GM10266 (cell line): ENCODE results near the gene PTK6.

Experiments used
- DNase-seq: peaks from one replicate; pipeline ENCODE4 v3.0.0; 2012; ENCODE audit errors: extremely low spot score
- TF ChIP-seq, protein P1 (sequence below): IDR thresholded peaks from 2 replicates; pipeline ENCODE4 v1.5.1; 2012; ENCODE audit warnings: mild to moderate bottlenecking, low read depth; ENCODE audit not compliant: control insufficient read depth, insufficient read depth; ENCODE audit errors: missing control alignments

The PTK6 gene

DNA sequence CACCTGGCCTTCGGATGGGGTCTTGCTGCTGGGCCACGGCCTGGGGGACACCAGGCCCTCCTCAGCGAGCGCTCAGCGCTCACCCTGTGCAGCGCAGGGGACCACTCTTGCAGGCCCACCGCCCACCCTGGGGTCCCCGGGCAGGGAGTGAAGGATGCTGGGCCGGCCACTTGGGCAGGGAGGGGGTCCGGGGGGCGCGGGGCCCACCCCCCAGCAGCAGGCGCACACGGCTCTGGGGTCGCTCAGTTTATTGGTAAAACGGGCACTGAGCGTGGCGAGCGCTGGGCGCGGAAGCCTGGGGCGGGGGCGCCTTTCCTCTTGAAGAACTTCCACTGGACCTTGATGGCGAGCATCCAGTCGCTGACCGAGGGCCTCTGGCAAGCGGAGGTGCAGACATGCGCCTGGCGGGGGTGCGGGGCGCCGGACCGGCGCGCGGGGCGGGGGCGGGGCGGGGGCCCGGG is 49.4 kb downstream of the PTK6 start:
- TF ChIP-seq, protein P1, sequence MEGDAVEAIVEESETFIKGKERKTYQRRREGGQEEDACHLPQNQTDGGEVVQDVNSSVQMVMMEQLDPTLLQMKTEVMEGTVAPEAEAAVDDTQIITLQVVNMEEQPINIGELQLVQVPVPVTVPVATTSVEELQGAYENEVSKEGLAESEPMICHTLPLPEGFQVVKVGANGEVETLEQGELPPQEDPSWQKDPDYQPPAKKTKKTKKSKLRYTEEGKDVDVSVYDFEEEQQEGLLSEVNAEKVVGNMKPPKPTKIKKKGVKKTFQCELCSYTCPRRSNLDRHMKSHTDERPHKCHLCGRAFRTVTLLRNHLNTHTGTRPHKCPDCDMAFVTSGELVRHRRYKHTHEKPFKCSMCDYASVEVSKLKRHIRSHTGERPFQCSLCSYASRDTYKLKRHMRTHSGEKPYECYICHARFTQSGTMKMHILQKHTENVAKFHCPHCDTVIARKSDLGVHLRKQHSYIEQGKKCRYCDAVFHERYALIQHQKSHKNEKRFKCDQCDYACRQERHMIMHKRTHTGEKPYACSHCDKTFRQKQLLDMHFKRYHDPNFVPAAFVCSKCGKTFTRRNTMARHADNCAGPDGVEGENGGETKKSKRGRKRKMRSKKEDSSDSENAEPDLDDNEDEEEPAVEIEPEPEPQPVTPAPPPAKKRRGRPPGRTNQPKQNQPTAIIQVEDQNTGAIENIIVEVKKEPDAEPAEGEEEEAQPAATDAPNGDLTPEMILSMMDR: no peak

DNA sequence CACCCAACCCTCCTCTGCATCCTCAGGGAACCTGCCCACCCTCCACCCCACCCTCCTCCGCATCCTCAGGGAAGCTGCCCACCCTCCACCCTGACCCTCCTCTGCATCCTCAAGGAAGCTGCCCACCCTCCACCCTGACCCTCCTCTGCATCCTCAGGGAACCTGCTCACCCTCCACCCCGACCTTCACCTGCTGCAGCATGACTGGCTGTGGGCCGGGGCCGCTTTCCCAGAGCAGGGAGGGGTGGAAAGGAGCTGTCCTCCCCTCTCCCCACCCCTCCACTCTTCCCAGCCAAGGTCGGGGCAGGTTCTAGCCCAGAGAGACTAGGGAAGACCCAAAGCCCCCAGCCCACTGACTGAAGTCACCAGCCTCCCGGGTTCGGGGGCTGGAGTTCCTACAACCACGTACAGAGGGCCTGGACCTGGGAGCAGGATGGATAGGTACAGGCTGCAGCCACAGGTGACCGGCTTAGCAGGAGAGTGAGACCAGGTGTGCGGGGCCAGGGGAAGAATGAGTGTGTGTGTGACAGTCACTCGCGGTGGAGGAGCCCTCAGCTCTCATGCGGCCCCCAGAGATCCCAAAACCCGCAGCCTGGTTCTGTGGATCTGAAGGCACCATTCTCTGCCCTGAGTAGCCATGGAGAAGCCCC is 49.9 kb downstream of the PTK6 start:
- TF ChIP-seq, protein P1: no peak
- no peak for DNase-seq

More for the DNA sequence above, 49.4 kb downstream of the PTK6 start:
- DNase-seq: no peak

DNA sequence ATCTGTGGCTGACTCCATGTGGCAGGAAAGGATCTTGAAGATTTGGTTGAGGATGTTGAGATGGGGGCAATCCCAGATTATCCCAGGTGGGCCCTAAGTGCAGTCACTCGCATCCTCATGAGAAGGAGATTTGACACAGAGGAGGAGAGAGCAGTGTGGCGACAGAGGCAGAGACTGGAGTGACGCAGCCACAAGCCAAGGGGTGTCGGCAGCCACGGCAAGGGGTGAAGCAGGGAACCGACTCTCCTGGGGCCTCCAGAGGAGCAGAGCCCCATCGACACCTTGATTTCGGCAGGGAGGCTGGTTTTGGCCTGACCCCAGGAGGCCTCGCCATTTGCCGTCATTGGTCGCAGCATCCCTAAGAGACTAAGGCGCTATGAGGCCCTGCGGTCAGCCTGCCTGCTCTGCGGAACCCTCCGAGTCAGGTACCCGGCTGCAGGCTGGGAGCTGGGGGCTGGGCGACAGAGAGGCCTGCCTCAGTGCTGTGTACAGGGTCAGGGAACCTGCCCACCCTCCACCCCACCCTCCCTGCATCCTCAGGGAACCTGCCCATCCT is 50.8 kb downstream of the PTK6 start:
- TF ChIP-seq, protein P1: no peak
- DNase-seq: no peak

DNA sequence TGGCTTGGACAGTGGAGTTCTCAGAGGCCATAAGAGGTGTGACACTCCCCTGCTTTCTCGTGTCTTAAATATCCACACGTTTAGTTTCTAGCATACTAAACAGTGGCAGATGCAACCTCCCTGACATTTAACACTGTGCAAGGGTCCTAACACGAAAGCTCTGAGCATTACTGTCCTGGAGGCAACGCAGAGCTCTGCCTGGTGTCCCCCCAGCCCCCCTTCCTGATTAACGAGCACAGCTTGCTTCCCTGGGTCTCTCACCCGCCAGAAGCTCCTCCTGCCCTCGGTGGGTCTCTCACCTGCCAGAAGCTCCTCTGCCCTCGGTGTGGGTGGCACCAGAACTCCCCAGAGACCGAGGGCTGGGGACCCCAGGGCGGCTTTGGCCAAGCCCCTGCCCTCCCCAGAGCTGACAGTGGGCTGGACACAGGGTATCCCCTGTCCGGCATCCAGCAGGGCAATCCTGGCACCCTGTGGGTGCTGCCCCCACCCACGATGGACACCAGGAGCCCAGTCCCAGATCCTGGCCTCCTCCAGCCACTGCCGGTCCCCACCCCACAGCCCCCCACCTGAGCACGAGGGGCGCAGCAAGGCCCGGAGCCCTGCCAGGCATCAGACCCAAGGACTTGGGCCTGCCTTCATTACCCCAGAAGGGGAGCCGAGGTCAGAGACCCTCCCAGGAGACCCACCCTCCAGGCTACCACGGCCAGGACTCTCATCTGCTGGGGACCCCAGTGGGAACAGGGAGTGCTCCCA is 52.3 kb downstream of the PTK6 start:
- DNase-seq: no peak
- TF ChIP-seq, protein P1: no peak

DNA sequence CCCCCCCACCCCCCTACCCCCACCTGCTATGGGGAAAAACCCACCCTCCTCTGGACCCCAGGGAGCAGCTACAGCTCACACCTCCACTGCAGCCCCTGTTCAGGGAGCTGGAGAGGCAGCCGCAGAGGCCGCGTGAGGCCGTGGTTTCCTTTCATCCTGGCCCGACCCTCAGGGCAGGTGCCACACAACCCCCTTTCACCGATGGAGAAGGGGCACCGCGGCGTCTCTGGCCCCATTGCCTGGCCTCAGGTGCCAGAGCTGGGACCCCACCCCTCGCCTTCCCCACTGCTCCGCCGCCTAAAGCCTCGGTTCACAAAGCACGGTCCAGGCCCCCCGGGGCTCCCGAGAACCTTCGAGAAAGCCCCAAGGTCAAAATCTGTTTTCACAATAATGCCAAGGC is 52.9 kb downstream of the PTK6 start:
- TF ChIP-seq, protein P1: no peak
- DNase-seq: no peak

DNA sequence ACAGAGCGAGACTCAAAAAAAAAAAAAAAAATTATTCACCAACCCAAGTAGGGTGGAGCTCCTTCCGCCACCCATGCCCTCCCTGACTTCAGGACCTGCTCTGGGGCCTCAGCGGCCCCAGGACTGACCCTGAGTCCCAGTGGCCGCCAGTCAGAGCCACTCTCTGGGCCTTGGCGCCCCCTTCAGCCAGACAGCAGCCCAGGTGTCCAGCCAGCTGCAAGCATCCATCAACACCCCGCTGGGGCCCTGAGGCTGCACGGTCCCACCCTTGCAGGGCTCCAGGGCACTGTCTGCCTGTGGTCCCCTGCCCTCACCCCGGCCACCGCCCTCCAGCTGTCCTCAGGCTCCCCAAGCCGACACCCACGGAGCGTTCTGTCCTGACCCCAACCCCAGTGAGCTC is 53.3 kb downstream of the PTK6 start:
- TF ChIP-seq, protein P1: peak; percentile 34
- no peak for DNase-seq

DNA sequence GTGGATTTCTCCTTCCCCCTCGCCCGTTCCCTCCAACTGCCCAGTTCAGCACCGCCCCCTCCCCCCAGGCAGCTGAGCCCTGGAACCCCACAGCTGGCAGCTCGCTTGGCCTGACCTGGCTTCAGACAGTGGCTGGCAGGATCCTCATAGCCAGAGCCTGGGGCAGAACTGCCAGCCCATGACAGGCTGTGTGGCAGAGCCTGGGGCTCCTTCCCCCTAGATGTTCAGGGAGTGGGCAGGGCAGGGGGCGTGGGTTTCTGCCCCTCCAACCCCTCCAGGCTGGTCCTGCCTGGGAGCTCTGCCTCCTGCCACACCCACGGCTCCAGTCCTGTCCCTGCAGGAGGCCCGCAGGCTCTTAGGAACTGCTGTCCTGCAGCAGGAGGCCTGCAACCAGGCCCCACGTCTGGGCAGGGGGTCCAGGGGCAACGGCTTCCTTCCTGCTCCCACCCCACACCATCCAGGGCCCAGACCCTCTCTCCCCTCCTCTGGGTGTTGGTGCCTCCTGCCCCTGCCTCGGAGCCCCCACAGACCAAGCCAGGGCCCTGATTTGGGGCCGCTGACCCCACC is 55.1 kb downstream of the PTK6 start:
- TF ChIP-seq, protein P1: no peak
- no peak for DNase-seq
